ENCODE results near the gene MSMO1.
"Not testable (repeated sequence)": the region's sequence is repeated elsewhere in the genome, so short reads cannot be mapped to it uniquely, and the experiment has no call there.

MSMO1 gene

DNA sequence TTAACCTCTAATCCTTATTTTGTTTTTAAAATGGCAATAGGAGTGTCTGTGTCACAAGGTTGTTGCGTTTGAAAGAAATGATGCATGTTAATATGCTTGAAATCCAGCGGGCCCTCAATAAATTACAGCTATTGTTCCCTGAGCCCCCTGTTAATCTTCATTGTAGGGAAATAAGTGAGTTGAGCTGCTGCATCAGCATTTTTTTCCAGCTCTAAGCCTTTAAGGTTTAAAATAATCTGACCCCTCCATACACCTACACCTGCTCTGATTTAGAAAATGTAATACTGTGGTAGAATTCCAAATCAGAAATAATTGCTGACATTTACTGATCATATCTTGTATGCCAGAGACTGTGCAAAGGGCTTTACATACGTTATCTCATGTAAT, 2.6 kb upstream of the MSMO1 start:
- no peak for DNase-seq (ENCODE audit: low spot score)

DNA sequence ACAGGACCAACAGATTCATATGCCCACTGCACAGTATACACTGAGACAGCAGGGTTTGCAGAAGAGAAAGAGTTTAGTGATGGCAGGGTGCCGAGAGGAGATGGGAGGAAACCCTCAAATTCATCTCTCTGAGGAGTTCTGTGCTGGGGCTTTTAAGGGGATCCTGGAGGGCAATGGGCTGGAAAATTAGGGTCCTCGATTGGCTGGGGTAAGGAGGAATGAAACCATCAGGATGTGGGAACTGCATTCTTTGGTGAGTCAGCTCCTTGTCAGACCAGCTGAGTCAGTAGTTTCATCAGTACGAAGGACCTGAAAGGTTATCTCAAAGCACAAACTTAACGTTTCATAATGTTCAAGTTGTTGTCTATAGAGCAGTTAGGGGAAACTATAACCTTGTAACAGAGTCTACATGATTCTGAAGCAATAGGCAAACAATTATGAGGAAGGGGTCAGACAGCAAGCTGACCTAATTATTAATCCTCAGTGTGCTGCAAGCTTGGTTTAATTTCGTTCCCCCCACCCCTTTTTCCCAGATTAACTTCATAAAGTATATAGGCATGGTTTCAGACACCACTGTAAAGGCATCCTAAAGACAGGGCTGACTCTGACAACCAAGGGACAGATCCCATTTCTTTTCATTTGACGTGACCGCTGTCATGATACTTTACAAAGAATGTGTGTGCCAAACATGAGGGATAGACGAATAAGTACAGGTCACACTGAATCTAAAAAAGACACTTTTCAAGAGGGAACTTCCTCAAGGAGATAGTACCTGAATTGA, 1.5 kb upstream of the MSMO1 start:
- DNase-seq (ENCODE audit: low spot score) = no peak

DNA sequence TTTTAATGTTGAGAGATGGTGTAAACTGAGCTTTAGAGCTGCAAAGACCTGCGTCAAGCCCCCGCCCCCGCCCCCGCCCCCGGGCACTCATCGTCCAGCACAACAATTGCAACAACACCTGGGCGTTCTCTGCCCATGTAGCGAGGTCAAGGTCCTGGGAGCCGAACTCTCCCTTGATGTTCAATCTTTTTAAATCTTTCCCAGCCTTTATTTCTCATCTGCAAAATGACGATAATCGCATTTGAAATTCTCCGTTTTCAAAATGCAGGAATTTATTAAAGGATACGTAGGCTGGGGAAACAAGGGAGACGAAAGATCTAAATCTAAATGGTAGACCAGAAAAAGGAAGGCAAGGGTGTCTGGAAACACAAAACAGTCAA, 648 bp upstream of the MSMO1 start:
- no peak for DNase-seq (ENCODE audit: low spot score)

DNA sequence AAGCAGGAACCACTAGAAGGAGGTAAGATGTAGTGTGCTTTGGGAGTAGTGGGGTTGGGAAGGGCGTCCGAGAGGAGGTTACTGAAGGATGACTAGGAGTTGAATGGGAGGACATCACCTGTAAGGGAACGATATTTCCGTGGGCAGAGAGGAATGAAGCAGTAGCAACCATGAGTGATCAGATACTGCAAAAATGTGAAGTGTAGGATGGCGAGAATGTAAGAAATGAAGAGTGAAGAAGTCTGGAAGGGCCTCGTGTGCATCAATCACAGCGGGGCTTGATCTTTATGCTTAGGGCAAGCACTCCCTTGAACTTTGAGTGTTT, 594 bp downstream of the MSMO1 start:
- no peak for DNase-seq (ENCODE audit: low spot score)

DNA sequence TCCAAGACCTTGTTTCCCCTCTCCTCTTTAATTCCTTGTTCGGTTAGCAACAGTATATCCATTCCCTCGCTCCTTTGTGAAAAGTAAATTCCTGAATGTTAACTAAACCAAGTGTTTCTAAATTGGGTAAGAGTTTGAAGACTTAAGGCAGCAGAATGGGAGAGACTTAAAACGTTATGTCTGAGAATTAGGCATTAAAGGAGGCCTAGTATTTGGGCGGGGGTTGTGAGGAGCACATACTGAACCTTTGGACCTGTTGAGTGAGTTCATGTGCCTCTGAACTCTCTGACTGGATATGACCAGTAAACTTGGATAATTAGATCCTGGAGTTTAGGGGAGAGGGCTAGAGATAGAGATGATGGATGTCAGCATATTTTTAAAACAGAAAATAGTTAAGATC, 1.2 kb downstream of the MSMO1 start:
- no peak for DNase-seq (ENCODE audit: low spot score)

DNA sequence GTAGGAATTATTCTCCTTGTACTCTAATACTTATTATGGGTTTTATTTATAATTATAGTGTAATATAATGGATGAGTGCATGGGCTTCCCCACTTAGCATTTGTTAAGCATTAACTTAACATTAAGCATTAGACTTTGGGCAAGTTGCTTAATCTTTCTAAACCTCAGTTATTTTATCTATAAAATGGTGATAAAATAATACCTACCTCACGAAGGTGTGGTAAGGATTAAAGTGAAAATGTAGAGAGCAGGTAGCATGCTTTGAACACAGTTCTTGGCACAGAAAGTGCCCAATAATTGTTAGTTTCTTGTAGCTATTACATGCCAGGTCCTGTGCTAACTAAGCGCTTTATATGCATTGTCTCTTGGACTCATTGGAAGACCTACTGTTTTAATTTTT, 2.6 kb downstream of the MSMO1 start:
- DNase-seq (ENCODE audit: low spot score) = no peak

DNA sequence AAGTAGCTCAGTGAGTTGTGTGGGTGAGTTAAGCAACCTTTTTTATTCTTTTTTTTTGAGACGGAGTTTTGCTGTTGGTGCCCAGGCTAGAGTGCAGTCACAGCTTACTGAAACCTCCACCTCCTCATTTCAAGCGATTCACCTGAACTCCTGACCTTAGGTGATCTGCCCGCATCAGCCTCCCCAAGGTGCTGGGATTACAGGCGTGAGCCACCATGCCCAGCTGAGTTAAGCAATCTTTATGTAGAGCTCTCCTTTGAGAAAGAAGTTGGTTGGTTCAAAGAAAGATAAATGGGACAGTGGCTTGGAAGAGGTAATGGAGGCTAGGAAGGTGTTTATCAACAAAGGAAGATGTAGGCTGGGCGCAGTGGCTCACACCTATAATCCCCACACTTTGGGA, 3.2 kb downstream of the MSMO1 start:
- DNase-seq (ENCODE audit: low spot score) = no peak

DNA sequence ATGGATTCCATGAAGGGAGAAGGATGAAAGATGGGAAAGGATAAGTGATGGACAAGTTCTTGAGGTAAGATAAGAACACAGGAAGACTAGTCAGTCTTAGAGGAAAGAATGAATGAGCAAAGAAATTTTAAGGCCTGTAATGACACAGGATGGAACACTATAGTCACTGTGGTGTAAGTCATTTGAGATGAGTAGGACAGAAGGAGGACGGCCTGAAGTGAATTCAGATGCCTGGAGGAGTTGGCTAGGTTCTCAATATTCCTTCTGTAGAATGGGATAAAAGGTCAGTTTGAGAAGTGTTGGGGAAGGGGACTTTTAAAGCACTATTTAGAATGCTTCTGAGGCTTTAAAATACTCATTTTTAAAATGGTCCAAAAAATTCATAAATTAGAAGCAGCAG, 3.9 kb downstream of the MSMO1 start:
- DNase-seq (ENCODE audit: low spot score) = no peak

DNA sequence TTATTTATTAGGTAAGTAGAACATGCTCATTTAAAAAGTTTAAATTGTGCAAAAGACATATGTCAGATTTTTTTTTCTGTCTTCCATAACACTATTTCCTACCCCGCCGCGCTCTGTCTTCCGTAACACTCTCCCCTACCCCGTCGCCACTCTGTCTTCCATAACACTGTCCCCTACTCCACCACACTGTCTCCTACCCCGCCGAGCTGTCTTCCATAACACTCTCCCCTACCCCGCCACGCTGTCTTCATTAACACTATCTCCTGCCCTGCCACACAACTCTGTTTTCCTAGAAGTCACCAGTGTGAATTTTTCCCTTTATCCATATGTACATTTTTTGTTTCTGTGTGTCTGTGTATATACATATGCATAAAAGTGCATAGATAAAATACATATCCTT, 4.4 kb downstream of the MSMO1 start:
- DNase-seq (ENCODE audit: low spot score) = no peak

DNA sequence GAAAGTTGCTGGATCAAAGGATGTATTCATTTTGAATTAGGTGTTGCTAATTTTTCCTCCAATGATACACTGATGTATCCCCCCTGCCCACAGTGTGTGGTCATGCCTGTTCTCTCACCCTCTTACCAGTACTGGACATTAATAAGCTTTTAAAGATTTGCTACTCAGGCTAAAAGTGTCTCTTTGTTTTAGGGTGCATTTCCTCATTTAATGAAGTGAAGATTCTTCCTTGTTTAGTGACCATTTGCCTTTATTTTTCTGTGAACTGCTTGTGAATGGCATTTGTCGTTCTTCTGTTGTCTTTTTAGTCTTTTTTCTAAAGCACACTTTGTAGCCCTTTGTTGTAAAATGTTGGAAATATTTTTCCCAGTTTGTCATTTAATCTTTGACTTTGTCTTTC, 5.0 kb downstream of the MSMO1 start:
- DNase-seq (ENCODE audit: low spot score) = no peak

DNA sequence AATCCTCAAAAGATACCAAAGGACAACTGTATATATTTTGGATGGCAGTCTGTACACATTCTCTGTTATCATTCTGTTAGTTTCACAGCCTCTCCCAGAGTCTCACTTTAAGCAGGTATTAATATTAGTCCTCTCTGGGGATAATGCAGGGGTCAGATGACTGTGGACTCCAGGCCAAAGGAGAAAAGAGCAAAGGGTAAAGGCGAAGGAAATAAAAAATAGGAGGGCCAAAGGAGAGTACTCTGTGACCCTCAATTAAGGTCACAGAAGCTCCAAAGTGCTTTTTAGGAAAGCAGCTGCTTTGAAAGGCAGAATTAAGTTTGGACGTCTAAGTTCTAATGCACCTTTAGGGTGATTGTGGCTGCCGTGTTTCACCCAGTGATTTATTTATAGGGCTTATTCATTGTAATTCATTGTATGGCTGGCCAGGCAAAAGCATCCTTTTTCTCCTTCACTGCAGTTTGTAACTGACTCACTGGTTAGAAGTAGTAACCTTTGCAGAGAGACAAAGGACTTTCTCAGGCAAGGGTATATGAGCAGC, 7.8 kb downstream of the MSMO1 start:
- DNase-seq (ENCODE audit: low spot score) = no peak

DNA sequence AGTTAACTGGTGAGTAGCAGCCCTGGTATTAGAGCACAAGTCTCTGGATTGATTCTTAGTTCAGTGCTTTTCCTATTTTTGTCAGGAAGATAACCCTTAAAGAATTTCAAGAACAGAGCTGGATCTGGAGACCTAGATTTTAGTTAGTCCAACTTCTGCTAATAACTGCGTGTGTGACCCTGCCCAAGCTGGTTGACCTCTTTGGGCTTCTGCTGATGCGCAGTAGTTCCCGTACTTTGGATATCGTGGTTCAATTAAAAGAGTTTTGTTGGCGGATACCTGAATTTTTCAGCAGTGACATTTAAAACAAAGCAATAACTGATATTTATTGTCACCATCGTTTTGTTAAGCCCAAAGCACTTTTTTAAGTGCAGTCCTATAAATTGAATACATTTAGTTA, 9.3 kb downstream of the MSMO1 start:
- no peak for DNase-seq (ENCODE audit: low spot score)

DNA sequence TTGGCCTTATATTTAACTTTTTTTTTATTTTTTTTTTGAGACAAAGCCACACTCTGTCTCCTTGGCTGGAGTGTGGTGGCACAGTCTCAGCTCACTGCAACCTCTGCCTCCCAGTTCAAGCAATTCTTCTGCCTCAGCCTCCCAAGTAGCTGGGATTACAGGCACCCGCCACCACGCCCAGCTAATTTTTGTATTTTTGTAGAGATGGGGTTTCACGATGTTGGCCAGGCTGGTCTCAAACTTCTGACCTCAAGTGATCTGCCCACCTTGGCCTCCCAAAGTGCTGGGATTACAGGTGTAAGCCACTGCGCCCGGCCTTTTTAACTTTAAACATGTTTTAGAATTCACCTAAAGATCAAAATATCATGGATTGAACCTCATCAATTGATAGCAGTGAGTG, 14.9 kb downstream of the MSMO1 start:
- DNase-seq (ENCODE audit: low spot score) = not testable (repeated sequence)

DNA sequence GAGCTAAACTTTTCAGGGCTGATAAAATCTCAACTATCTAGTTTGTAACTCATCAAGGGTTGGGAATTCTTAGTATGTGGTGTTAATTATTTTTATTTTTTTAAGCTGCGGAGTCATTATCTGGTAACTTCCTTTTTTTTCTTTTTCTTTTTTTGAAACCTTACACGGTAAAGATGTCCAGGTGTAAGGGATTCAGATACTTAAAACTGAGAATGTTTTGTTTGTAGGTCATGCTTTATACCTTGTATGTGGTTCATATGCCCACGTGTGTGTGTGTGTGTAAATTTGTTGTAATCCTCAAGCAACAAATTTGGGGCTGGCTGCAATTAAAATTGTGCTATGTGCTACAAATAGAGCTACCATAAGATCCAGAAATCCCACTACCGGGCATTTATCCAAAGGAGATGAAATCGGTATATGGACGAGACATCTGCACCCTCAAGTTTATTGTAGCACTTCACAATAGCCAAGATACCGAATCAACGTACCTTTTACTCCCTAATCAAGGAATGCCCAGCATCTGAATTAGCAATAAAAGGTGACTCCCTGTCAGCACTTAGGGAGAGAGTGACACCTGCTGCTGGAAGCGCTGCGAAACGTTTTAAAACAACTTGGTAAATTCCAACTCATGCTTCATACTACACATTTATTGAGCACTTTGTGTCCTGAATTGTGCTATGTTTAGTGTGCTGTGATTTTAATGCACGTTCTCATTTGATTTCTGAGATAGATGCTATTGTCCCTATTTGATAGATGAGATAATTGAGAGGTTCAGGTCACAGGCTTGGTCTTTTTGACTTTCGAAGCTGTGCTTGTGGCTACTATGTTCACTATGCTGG, 16.1 kb downstream of the MSMO1 start:
- no peak for DNase-seq (ENCODE audit: low spot score)

DNA sequence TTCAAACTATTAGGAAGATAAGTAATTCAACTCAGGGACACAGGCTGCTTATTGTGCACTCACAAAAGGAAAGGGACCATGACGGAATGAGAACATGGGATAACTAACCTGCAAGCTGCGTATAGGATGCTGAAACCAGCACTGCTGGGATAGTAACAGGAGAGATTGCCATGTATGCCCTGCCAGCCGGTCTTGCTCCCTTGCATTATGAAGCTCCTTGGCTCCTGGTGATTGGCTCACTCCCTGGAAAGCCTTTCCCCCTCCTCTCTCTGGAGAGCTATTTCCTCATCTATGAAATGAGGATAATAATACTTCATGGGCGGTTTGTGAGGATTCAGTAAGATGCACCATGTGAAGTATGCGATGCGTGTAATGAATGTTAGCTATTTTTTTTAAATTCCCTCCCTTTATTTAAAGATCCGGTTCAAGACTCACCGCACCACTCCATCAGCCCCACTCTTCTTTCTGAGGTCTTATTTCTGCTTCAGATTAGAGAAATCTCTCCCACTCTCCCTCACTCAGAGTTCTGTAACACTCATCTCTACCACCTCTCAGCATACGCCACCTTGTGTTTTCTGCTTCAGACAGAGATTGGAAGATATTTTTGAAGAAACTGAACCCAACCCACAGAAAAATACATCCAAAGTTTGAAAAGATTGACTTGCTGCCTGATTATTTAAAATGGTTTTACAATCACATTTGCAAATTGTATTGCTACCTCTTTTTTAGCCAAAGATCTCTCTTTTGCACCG, 18.4 kb downstream of the MSMO1 start:
- DNase-seq (ENCODE audit: low spot score) = peak; percentile 69

DNA sequence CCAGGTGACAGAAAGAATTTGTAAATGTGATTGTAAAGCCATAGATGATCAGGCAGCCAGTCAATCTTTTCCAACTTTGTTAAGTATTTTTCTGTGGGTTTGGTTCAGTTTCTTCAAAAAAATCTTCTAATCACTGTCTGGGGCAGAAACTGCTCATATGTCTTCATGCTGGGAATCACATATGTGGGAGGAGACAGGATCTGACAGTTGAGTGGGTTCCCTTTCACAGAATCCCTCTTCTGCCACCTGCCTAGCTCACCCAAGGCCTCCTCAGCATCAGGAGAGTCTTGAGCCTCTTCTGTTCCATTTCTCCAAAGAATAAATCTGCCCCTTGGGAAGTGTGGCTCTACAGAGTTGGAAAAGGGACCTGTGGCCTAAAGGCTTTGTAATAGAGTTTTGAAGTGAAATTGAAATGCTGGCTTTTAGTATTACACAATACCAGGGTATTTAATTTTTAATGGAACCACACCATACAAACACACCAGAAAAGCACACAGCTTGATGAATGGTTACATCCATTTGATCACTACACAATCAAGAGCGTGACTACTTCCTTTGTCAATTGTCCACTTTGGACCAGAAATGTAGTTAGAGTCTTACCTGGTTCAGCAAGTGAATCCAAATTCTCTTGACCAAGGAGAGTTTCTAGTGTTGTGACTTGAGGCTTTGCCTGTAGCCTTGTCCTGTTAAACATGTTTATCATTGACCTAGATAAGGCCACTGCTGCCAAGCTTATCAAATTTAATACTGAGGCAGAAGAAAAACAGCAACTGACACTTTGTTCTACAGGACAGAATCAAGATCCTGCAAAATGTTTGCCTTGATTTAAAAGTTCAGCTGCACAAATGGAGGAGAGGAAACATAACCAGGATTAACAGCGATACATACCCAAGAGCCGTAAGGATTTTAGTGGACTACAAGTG, 20.4 kb downstream of the MSMO1 start:
- peak; percentile 67 for DNase-seq (ENCODE audit: low spot score)

DNA sequence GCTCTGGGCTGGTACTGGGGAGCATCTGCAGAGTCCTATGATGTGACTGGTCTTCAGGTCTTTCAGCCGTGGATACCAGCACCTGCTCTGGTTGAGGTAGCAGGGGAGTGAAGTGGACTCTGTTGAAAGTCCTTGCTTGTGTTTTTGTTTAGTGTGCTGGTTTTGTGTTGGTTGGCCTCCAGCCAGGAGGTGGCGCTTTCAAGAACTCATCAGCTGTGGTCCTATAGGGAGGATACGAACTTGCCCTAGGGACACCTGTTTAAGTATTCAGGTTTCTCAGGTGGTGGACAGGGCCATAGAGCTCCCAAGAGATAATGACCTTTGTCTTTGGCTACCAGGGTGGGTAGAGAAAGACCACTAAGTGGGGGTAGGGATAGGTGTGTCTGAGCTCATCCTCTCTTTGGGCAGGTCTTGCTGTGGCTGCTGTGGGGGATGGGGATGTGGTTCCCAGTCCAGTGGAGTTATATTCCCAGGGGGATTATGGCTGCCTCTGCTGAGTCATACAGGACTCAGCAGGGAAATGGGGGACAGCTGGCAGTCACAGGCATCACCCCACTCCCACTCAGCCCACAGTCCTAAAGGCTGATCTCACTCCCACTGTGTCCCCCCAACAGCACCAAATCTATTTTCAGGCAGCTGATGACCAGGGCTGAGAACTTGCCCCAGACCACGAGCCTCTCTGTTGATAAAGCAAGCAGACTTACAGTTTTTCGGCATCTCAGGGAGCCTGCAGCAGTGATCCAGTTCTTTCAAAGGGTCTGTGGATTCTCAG, 24.1 kb downstream of the MSMO1 start:
- DNase-seq (ENCODE audit: low spot score) = no peak

DNA sequence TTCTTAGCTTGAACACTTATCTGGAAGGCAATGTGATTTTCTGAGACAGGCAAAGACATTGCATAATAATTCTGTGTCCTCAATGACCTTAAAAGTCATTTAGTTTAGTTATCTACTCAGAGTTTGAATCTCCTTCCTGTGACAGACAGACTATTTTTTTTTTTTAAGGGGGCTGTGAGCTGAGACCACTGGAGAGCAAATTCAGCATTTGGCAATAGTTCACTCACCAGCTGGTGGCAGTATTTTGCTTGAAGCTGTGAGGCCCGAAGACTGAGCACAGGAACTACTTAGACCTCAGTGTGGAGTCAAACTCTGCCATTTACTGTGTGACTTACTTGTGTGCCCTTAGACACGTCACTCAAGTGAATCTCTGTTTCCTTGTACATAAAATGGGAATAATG, 28.4 kb downstream of the MSMO1 start:
- no peak for DNase-seq (ENCODE audit: low spot score)

DNA sequence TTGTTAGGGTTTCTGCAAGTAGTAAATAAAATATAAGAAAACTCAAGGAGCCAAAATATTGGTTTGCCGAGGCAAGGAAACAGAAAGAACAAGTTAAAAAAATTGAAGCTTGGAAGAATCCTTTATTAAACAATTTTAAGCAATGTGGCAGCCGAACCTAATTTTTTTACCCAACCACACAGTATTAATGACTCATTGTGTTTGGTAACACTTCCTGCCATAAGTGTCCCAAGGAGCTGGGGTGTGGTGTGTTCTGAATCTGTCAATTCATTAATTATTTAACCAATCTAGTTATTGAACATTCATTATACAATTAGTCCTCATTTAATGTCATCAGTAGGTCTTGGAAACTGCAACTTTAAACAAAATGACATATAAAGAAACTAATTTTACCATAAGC, 32.0 kb downstream of the MSMO1 start:
- no peak for DNase-seq (ENCODE audit: low spot score)

DNA sequence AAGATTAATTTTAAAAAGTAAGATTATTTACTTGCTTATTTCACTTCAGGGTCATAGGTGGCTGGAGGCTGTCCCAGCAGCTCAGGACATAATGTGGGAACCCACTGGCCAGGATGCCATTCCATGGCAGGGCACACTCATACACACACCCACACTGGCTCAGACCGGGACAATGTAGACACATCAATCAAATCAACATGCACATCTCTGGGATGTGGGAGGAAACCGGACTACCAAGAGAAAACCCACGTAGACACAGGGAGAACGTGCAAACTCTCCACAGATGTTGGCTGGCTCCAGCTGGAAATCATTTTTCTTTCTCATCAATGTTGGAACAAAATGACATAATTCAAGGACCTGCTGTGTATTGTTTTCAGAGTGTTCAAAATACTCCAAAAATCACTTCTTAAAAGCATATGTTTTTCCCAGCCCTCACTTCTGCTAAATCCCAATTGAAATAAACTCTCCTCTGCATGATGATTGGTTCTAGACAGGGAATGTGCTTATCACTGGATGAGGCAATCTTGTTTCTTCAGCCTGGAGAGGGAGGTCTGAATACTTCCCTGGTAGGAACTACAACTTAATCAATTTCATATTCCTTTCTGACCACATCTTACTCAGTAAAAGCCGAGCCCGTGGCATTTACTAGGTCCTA, 32.7 kb downstream of the MSMO1 start:
- DNase-seq (ENCODE audit: low spot score) = no peak

Measured in putamen (tissue), 1 donor.